HepG2 (cell line): ENCODE data around the gene CDX2.

Experiments used
- GATAD2A ChIP-seq: IDR thresholded peaks from 2 replicates; pipeline ENCODE4 v1.6.1; 2016
- GRHL1 ChIP-seq: sonication (generic); formaldehyde crosslinking; conservative IDR thresholded peaks from 2 replicates; pipeline ENCODE4 v1.8.0; 2022; ENCODE audit warnings: missing genetic modification reagents
- KLF9 ChIP-seq: IDR thresholded peaks from 2 replicates; pipeline ENCODE4 v1.6.1; 2016; ENCODE audit warnings: low read depth
- SNAI1 ChIP-seq: sonication (generic); formaldehyde crosslinking; IDR thresholded peaks from 2 replicates; pipeline ENCODE4 v1.5.0; 2020; ENCODE audit warnings: mild to moderate bottlenecking, missing genetic modification reagents, borderline replicate concordance
- SP2 ChIP-seq: sonication (generic); formaldehyde crosslinking; IDR thresholded peaks from 2 replicates; pipeline ENCODE4 v1.5.1; 2020; ENCODE audit warnings: mild to moderate bottlenecking, missing genetic modification reagents
- ZNF33A ChIP-seq: sonication (generic); formaldehyde crosslinking; IDR thresholded peaks from 2 replicates; pipeline ENCODE4 v1.5.1; 2020; ENCODE audit warnings: missing genetic modification reagents, mild to moderate bottlenecking, moderate library complexity, borderline replicate concordance
- ZNF510 ChIP-seq: sonication (generic); formaldehyde crosslinking; IDR thresholded peaks from 2 replicates; pipeline ENCODE4 v1.4.0; 2020; ENCODE audit warnings: low read depth, mild to moderate bottlenecking, missing genetic modification reagents
- TF ChIP-seq, protein P1 (sequence below): sonication (generic); formaldehyde crosslinking; IDR thresholded peaks from 2 replicates; pipeline ENCODE4 v1.4.0; 2020; ENCODE audit warnings: mild to moderate bottlenecking, missing genetic modification reagents

GRCh38 chr13:27911521-27911920, 57.6 kb downstream of the CDX2 start:
- TF ChIP-seq SP2 (CRISPR knock-in tag) (no peak), SNAI1 (no peak), KLF9 (CRISPR knock-in tag) (no peak), GRHL1 (CRISPR knock-in tag) (no peak), ZNF33A (CRISPR knock-in tag) (no peak), ZNF510 (no peak), GATAD2A (CRISPR knock-in tag) (no peak)
- TF ChIP-seq, protein P1, sequence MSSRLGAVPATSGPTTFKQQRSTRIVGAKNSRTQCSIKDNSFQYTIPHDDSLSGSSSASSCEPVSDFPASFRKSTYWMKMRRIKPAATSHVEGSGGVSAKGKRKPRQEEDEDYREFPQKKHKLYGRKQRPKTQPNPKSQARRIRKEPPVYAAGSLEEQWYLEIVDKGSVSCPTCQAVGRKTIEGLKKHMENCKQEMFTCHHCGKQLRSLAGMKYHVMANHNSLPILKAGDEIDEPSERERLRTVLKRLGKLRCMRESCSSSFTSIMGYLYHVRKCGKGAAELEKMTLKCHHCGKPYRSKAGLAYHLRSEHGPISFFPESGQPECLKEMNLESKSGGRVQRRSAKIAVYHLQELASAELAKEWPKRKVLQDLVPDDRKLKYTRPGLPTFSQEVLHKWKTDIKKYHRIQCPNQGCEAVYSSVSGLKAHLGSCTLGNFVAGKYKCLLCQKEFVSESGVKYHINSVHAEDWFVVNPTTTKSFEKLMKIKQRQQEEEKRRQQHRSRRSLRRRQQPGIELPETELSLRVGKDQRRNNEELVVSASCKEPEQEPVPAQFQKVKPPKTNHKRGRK = no peak
